ENCODE results near the gene MCF2L.

The MCF2L gene

DNA sequence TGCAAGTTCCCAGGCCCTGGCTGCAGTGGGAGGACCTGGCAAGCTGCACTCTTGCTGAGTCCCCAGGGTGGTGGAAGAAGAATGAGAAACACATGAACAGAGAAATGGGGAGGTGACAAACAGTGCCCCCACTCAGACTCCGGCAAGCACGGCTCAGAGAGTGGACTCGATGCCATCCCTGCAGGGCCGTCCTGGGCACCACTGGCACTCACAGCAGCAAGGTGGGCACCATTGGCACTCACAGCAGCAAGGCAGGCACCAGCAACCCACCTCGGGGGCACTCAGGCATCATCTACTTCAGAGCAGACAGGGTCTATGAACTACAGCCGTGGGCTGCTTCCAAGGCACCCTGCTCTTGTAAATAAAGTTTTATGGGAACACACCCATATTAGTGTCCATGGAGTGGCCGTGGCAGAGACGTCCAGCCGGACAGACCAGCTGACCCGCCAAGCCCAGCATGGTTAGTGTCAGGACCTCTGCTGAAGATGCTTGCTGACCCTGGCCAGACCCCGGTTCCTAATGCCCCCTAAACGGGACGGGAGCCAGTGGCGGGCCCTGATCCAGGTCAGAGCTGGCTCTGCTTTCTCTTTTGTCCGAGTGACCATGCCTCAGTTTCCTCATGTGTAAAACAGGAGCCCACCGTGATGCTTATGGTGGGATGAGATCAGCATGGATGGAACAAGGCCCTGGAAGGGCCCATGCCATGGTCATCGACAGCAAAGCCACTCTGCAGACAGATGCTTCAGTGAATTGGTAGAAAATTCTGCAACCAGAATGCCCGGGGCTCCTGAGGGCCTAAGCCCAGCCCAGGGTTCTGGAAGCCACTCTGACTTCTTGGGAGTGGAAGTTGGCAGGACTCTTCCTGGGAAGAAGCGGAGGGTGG, 151.5 kb downstream of the MCF2L start:
- in situ Hi-C loops (cut with MboI; ENCODE audit: low sequenced_read_pairs, unreplicated experiment) = no loop called here

DNA sequence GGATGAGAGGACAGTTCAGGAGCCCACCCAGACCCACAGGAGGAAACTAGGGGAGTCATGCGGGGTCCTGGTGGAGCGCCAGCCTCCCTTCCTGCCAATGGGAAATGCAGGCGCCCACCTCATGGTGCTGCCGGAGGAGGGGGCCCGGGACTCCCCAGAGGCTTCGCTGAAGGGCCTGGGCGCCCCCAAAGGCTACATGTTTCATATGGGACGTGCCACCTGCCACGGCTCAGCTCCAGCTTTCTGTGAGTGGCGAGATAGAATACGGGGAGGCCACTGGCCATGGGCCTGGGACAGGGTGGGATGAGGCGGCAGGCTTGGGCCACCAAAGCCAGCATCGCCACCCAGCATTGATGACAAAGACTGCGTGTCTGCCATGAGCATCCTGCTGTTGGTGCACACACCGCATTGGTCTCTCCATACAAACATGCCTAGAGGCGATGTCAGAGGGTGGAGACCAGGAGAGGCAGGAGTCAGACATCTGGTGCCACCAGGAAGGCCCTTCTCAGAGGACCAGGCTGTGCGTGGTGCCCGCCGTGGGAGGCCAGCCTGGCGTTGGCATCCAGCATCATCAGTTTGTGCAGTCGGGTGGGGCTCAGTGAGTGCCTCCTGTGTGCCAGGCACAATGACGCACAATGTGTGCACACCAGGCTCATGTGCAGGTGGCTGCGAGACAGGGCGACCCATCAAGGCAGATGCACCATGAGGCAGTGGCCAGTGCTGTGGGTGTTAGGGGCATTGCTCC, 152.3 kb downstream of the MCF2L start:
- in situ Hi-C loops (cut with MboI; ENCODE audit: low sequenced_read_pairs, unreplicated experiment) = no loop called here
- TF ChIP-seq CTCF (IDR thresholded peaks at IDR 0.05; ENCODE audit: borderline replicate concordance, control extremely low read depth, extremely low read depth, insufficient read depth, missing control alignments) = no peak
- no peak for DNase-seq (ENCODE audit: low spot score)

More for the DNA sequence above, 151.5 kb downstream of the MCF2L start:
- TF ChIP-seq CTCF (IDR thresholded peaks at IDR 0.05; ENCODE audit: borderline replicate concordance, control extremely low read depth, extremely low read depth, insufficient read depth, missing control alignments) = no peak
- no peak for DNase-seq (ENCODE audit: low spot score)

- in situ Hi-C loops (cut with MboI; ENCODE audit: low sequenced_read_pairs, unreplicated experiment) = no loop called here
- DNase-seq (ENCODE audit: low spot score) = no peak
- TF ChIP-seq CTCF (IDR thresholded peaks at IDR 0.05; ENCODE audit: borderline replicate concordance, control extremely low read depth, extremely low read depth, insufficient read depth, missing control alignments) = no peak
These were observed 153.0 kb downstream of the MCF2L start for GRCh38 chr13:113121928-113122471.

GRCh38 chr13:113122550-113123225, 153.7 kb downstream of the MCF2L start, which contains the start of gene F10:
TSS of gene F10 (plus strand) at chr13:113122799. CDS start at chr13:113122856, 57 bp downstream.
- no peak for DNase-seq (ENCODE audit: low spot score)
- TF ChIP-seq CTCF (IDR thresholded peaks at IDR 0.05; ENCODE audit: borderline replicate concordance, control extremely low read depth, extremely low read depth, insufficient read depth, missing control alignments) = no peak
- in situ Hi-C loops (cut with MboI; ENCODE audit: low sequenced_read_pairs, unreplicated experiment) = no loop called here

- TF ChIP-seq CTCF (IDR thresholded peaks at IDR 0.05; ENCODE audit: borderline replicate concordance, control extremely low read depth, extremely low read depth, insufficient read depth, missing control alignments) = no peak
- no peak for DNase-seq (ENCODE audit: low spot score)
- in situ Hi-C loops (cut with MboI; ENCODE audit: low sequenced_read_pairs, unreplicated experiment) = no loop called here
These were observed 154.5 kb downstream of the MCF2L start for GRCh38 chr13:113123226-113124201.
